H9 (cell line): Measurements from ENCODE around the gene MRGPRF. TPM values are rescaled to one million over a fixed set of nuclear protein-coding genes. Genes with fewer than 3 reads are reported as not detected.

Experiments used
- DNase-seq: peaks from one replicate; pipeline ENCODE4 v3.0.0-alpha.2; 2017
- H2AFZ ChIP-seq: one replicate; pipeline ENCODE4 v1.6.1; 2013; ENCODE audit warnings: mild to moderate bottlenecking, low read length, control low read depth, moderate library complexity
- H2AK5ac ChIP-seq: 2 replicates; pipeline ENCODE4 v1.6.1; 2013; ENCODE audit warnings: low read length, control low read depth, mixed read lengths; ENCODE audit not compliant: insufficient read length
- H2BK120ac ChIP-seq: one replicate; pipeline ENCODE4 v1.6.1; 2013; ENCODE audit warnings: low read depth, mild to moderate bottlenecking, low read length, control low read depth, inconsistent platforms; ENCODE audit not compliant: poor library complexity, severe bottlenecking
- H2BK12ac ChIP-seq: 2 replicates; pipeline ENCODE4 v1.6.1; 2013; ENCODE audit warnings: low read length, control low read depth, mixed read lengths, low read depth; ENCODE audit not compliant: insufficient read length
- H2BK15ac ChIP-seq: 2 replicates; pipeline ENCODE4 v1.6.1; 2013; ENCODE audit warnings: low read depth, low read length, control low read depth
- H2BK20ac ChIP-seq: one replicate; pipeline ENCODE4 v1.6.1; 2013; ENCODE audit warnings: low read depth, mild to moderate bottlenecking, low read length, control low read depth, inconsistent platforms; ENCODE audit not compliant: poor library complexity, severe bottlenecking
- H2BK5ac ChIP-seq: 2 replicates; pipeline ENCODE4 v1.6.1; 2013; ENCODE audit warnings: low read length, control low read depth, mixed read lengths; ENCODE audit not compliant: insufficient read length
- H3K14ac ChIP-seq: 2 replicates; pipeline ENCODE4 v1.6.1; 2013; ENCODE audit warnings: low read length, control low read depth; ENCODE audit not compliant: insufficient read depth
- H3K18ac ChIP-seq: 2 replicates; pipeline ENCODE4 v1.6.1; 2013; ENCODE audit warnings: low read depth, mild to moderate bottlenecking, mixed read lengths, low read length, control low read depth; ENCODE audit not compliant: insufficient read length
- H3K23ac ChIP-seq: 2 replicates; pipeline ENCODE4 v1.6.1; 2013; ENCODE audit warnings: low read length, control low read depth, mixed read lengths, low read depth; ENCODE audit not compliant: insufficient read length
- H3K23me2 ChIP-seq: 2 replicates; pipeline ENCODE4 v1.6.1; 2013; ENCODE audit warnings: low read depth, mild to moderate bottlenecking, mixed read lengths, low read length, control low read depth; ENCODE audit not compliant: insufficient read length, poor library complexity, severe bottlenecking
- H3K27ac ChIP-seq: 2 replicates; pipeline ENCODE4 v1.5.1; 2013; ENCODE audit warnings: low read length, control low read depth, mixed read lengths, low read depth; ENCODE audit not compliant: insufficient read length
- H3K27me3 ChIP-seq: 2 replicates; pipeline ENCODE4 v1.6.1; 2013; ENCODE audit warnings: low read length, control low read depth, inconsistent platforms; ENCODE audit not compliant: insufficient read depth
- H3K4ac ChIP-seq: 2 replicates; pipeline ENCODE4 v1.6.1; 2013; ENCODE audit warnings: low read depth, mild to moderate bottlenecking, control low read depth, inconsistent platforms, low read length, moderate library complexity
- H3K4me1 ChIP-seq: 2 replicates; pipeline ENCODE4 v1.6.1; 2013; ENCODE audit warnings: low read length, control low read depth, inconsistent platforms; ENCODE audit not compliant: insufficient read depth
- H3K4me2 ChIP-seq: 2 replicates; pipeline ENCODE4 v1.6.1; 2013; ENCODE audit warnings: low read length, control low read depth, mixed read lengths; ENCODE audit not compliant: insufficient read length, insufficient read depth
- H3K56ac ChIP-seq: 2 replicates; pipeline ENCODE4 v1.6.1; 2013; ENCODE audit warnings: low read depth, mild to moderate bottlenecking, mixed read lengths, low read length, control low read depth; ENCODE audit not compliant: insufficient read length
- H3K79me1 ChIP-seq: 2 replicates; pipeline ENCODE4 v1.6.1; 2013; ENCODE audit warnings: low read depth, mild to moderate bottlenecking, moderate library complexity, low read length, control low read depth, inconsistent platforms; ENCODE audit not compliant: insufficient read depth, poor library complexity, severe bottlenecking
- H3K79me2 ChIP-seq: 2 replicates; pipeline ENCODE4 v1.6.1; 2013; ENCODE audit warnings: low read length, control low read depth, inconsistent platforms; ENCODE audit not compliant: insufficient read depth
- H3K9ac ChIP-seq: 2 replicates; pipeline ENCODE4 v1.6.1; 2013; ENCODE audit warnings: low read length, control low read depth, mixed read lengths; ENCODE audit not compliant: insufficient read length; ENCODE audit errors: extremely low read depth
- H3K9me3 ChIP-seq: one replicate; pipeline ENCODE4 v1.6.1; 2013; ENCODE audit warnings: low read depth, low read length, inconsistent platforms; ENCODE audit not compliant: control insufficient read depth
- H3T11ph ChIP-seq: one replicate; pipeline ENCODE4 v1.6.1; 2013; ENCODE audit warnings: mild to moderate bottlenecking, low read length, control low read depth, inconsistent platforms
- H4K20me1 ChIP-seq: one replicate; pipeline ENCODE4 v1.6.1; 2013; ENCODE audit not compliant: control insufficient read depth, insufficient read length, insufficient read depth
- H4K5ac ChIP-seq: 2 replicates; pipeline ENCODE4 v1.6.1; 2013; ENCODE audit warnings: low read depth, mild to moderate bottlenecking, mixed read lengths, low read length, control low read depth; ENCODE audit not compliant: insufficient read length
- H4K8ac ChIP-seq: replicated peaks from 2 replicates; pipeline ENCODE4 v1.6.1; 2013; ENCODE audit warnings: low read length, control low read depth, mixed read lengths, low read depth; ENCODE audit not compliant: insufficient read length
- H4K91ac ChIP-seq: 2 replicates; pipeline ENCODE4 v1.6.1; 2013; ENCODE audit warnings: low read depth, mild to moderate bottlenecking, moderate library complexity, mixed read lengths, low read length, control low read depth; ENCODE audit not compliant: insufficient read length
- H3K27ac Mint-ChIP-seq, 3 experiments: 2 replicates in 2 of 3; 3 replicates in 1 of 3; pipeline ENCODE4 v1.8.0; 2020 to 2021; ENCODE audit warnings: mixed read lengths in 3 of 3, mild to moderate bottlenecking in 1 of 3, moderate library complexity in 1 of 3
- H3K27me3 Mint-ChIP-seq: 2 replicates; pipeline ENCODE4 v1.8.0; 2021; ENCODE audit warnings: low read depth, mild to moderate bottlenecking, moderate library complexity, mixed read lengths
- H3K36me3 Mint-ChIP-seq, 3 experiments: 2 replicates in 2 of 3; 3 replicates in 1 of 3; pipeline ENCODE4 v1.8.0; 2020 to 2021; ENCODE audit warnings: low read depth in 3 of 3, mixed read lengths in 3 of 3; ENCODE audit not compliant: insufficient read depth in 1 of 3
- H3K4me1 Mint-ChIP-seq, 2 experiments: 2 replicates each; pipeline ENCODE4 v1.8.0; 2020; ENCODE audit warnings: mixed read lengths in 2 of 2
- H3K4me3 Mint-ChIP-seq, 2 experiments: 2 replicates in 1 of 2; 3 replicates in 1 of 2; pipeline ENCODE4 v1.8.0; 2020 to 2021; ENCODE audit warnings: mild to moderate bottlenecking in 2 of 2, mixed read lengths in 2 of 2, moderate library complexity in 1 of 2
- H3K9me3 Mint-ChIP-seq, 2 experiments: 2 replicates in 1 of 2; 3 replicates in 1 of 2; pipeline ENCODE4 v1.8.0; 2020; ENCODE audit warnings: mild to moderate bottlenecking in 2 of 2, mixed read lengths in 2 of 2, moderate library complexity in 1 of 2
- WGBS: extraction: QIAGEN DNeasy Blood & Tissue Kit; methylation state at CpG from one replicate; pipeline ENCODE4 v1.1.7; 2013; ENCODE audit warnings: missing lambda C conversion rate, low lambda C conversion rate, mixed read lengths; ENCODE audit not compliant: insufficient read length; ENCODE audit errors: extremely low coverage; 5-methylcytosine and 5-hydroxymethylcytosine counted together
- total RNA-seq: library from RNA; stranded (reverse); gene quantifications from 2 replicates; pipeline ENCODE4 v1.2.1, GENCODE V29; 2021
- TF ChIP-seq, protein P1 (sequence below): fragments of 200-600 bp; sonication (generic); conservative IDR thresholded peaks from 3 replicates; pipeline ENCODE4 v1.8.0; 2021; ENCODE audit warnings: antibody characterized with exemption, mild to moderate bottlenecking

The MRGPRF gene
- total RNA-seq, 1 experiment from 2014 or later, result 4.0 TPM

DNA sequence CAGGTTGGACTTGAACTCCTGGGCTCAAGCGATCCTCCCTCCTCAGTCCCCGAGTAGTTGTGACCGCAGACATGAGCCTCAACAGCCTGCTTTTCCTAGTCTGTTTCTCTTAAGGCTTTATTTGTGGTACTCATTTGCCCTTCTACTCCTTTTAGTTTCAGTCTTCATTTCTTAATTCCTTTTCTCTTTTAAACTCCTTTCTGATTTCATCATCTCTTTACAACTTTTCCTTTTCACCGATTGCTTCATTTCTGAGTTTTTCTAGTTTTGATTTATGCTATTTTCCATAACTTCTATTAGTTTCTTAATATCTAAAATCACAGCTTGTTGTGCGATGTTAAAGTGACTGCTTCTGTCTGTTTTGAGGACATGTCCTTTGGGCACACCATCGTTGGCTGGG, 17.3 kb upstream of the MRGPRF start:
- peaks cover 1% of the 10 kb centered on the region; the same call in 1 of the 2 replicates for H3K27me3 Mint-ChIP-seq
- no peak overlapping the region for H2AK5ac ChIP-seq
- no peak overlapping the region for H3T11ph ChIP-seq
- H4K91ac ChIP-seq, result no peak overlapping the region
- no peak overlapping the region for H2BK120ac ChIP-seq
- no peak overlapping the region for H3K14ac ChIP-seq
- no peak overlapping the region for H2BK12ac ChIP-seq
- DNase-seq, result no peak
- no peaks in the 10 kb centered on the region for H3K36me3 Mint-ChIP-seq
- no peaks in the 10 kb centered on the region for H3K79me2 ChIP-seq
- no peak overlapping the region for H3K4me2 ChIP-seq
- WGBS, result 100% methylated on average over 1 of the region's 6 CpGs
- no peak overlapping the region; a peak in 1 of 7 replicates for H3K27ac Mint-ChIP-seq
- no peak overlapping the region for H3K4ac ChIP-seq
- no peaks in the 10 kb centered on the region for H3K9me3 ChIP-seq
- H2BK15ac ChIP-seq, result no peak overlapping the region
- H3K23me2 ChIP-seq, result no peaks in the 10 kb centered on the region
- H3K4me1 ChIP-seq, result no peaks in the 10 kb centered on the region; the same call in 1 of the 2 replicates
- TF ChIP-seq, protein P1, sequence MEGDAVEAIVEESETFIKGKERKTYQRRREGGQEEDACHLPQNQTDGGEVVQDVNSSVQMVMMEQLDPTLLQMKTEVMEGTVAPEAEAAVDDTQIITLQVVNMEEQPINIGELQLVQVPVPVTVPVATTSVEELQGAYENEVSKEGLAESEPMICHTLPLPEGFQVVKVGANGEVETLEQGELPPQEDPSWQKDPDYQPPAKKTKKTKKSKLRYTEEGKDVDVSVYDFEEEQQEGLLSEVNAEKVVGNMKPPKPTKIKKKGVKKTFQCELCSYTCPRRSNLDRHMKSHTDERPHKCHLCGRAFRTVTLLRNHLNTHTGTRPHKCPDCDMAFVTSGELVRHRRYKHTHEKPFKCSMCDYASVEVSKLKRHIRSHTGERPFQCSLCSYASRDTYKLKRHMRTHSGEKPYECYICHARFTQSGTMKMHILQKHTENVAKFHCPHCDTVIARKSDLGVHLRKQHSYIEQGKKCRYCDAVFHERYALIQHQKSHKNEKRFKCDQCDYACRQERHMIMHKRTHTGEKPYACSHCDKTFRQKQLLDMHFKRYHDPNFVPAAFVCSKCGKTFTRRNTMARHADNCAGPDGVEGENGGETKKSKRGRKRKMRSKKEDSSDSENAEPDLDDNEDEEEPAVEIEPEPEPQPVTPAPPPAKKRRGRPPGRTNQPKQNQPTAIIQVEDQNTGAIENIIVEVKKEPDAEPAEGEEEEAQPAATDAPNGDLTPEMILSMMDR, result no peak
- no peaks in the 10 kb centered on the region for H3K27me3 ChIP-seq
- H4K5ac ChIP-seq, result no peak overlapping the region
- no peak overlapping the region for H3K9ac ChIP-seq
- H3K27ac ChIP-seq, result no peak overlapping the region
- H3K9me3 Mint-ChIP-seq, result no peaks in the 10 kb centered on the region
- no peaks in the 10 kb centered on the region for H3K79me1 ChIP-seq
- no peaks in the 10 kb centered on the region for H4K20me1 ChIP-seq
- H2BK20ac ChIP-seq, result no peak overlapping the region
- H2AFZ ChIP-seq, result no peak overlapping the region
- no peak overlapping the region for H3K23ac ChIP-seq
- H3K4me3 Mint-ChIP-seq, result no peak overlapping the region
- H3K4me1 Mint-ChIP-seq, result peaks cover 18 to 40% of the 10 kb centered on the region in 2 experiments
- no peak overlapping the region for H2BK5ac ChIP-seq
- no peak overlapping the region for H4K8ac ChIP-seq
- H3K18ac ChIP-seq, result no peak overlapping the region
- H3K56ac ChIP-seq, result no peak overlapping the region
